Frontal cortex (tissue), 4 donors: ENCODE results near the gene CNIH3. TPM values are rescaled to one million over a fixed set of nuclear protein-coding genes. Genes with fewer than 3 reads are reported as not detected.

Experiments used
- DNase-seq, 2 donors: peaks; one replicate each; pipeline ENCODE4 v3.0.0; 2012; ENCODE audit warnings: low spot score in 2 of 2
- FAIRE-seq: peaks from 2 replicates; lab custom pipeline; 2012; peaks lifted over from hg19 to GRCh38; lab: Jason Lieb, UNC
- total RNA-seq: library from RNA; depleted of rRNA; stranded (reverse); fragments of >200 nt; gene quantifications from one replicate; pipeline ENCODE4 v1.2.3, GENCODE V29; 2014
- donor health status: control.
- donor health status: control.
- donor health status: control.

CNIH3 gene
- total RNA-seq, 1 donor from 2014 or later = 44.0 TPM

DNA sequence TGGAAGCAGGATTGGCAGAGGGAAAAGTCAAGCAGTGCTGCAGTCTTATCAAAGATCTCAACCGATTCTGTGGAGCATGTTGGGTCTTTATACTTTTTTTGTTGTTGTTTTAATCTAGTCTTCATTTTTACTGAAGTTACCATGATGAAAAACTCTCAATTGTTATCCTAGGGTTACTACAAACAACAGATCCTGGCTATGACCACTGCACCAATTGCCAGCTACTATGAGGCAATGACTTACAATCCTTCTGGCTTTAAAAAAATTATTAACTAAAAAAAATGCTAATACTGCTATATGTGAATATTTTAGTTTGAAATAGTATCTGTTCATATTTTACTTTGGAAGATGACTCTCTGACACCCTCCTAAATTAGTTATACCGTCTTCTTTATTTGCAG lies 145.9 kb downstream of the CNIH3 start:
- no peak for DNase-seq
- no peak for FAIRE-seq

DNA sequence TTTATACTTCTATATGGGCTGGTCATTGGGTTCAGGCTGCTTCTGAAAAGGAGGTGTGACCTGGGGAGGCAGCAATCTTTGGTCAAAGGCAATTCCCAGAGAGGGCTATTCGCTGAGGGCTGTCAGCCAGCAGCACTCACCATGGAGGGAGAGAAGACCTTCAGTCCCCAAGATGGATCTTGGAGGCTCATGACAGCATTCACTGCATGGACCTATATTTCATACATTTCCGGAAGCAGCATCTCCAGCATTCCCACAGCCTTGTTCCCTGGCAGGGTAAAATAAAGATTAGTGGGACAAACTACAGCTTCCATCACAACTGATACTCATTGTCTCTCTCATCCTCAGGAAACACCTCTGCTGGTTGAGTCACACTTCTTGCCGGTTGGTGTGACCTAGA lies 146.6 kb downstream of the CNIH3 start:
- no peak for DNase-seq
- FAIRE-seq = no peak

DNA sequence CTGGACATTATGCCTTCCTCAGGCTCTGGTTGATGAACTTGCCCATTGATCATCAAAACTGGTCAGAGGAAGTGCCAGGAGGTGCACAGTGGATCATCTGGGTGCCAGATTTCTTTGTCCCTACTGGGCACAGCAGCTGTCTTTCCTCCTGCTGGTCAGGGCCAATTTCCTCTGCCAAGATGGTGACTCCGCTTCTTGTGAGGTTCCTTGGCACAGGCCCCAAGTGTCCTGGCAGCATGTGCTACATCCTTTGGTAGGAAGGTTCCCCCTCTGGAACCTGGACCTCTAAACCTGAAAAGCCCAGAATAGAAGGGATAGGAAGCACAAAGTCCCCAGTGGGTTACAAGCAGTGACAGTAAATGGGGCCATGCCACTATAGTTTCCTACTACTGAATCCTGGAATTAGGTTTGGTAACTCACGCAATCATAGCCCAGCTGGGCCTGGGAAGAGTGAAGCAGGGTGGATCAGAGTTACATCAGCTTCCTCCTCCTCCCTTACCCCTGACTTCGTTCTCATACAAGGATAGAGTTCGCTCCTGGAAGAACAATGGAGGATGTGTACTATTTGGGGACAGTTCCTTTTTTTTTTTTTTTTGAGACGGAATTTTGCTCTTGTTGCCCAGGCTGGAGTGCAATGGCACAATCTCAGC lies 147.1 kb downstream of the CNIH3 start:
- FAIRE-seq = no peak
- no peak for DNase-seq

DNA sequence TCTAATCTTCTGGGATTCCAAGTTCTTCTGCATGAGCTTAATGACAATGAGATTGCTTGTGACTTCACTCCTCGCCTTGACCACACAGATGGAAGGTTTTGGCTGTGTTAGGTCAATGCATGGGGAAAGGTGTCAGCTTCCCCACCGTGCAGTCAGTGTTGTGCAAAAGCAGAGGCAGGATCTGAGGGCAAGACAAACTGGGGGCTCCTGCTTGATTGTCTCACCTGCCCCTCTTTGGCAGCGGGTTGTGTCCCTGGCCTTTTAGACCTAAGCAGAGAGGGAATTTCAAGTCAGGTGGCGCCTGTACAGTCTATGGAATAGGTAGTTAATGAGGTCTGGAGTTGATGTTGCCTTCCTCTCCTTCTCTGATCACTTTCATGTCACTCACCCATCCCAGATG lies 150.1 kb downstream of the CNIH3 start:
- DNase-seq (no peak), FAIRE-seq (no peak)

DNA sequence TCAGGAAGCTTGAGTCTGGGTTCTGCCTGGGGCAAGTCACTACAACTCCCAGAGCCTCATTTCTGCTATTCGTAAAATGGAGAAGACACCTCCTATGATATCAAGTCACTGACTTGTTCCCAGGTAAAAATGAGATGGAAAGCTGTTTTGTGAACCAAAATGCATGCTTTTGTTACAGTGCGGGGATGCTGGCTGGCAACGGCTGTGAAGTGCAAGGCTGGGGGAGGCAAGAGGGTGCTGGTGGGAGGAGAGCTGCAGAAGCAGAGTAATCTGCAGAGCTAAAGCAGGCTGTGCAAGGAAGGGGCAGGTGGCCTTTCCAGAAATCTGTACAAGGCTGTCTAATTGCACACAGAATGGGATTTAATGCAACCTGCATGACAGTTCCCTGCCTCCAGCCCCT lies 150.9 kb downstream of the CNIH3 start:
- no peak for DNase-seq
- FAIRE-seq = no peak

DNA sequence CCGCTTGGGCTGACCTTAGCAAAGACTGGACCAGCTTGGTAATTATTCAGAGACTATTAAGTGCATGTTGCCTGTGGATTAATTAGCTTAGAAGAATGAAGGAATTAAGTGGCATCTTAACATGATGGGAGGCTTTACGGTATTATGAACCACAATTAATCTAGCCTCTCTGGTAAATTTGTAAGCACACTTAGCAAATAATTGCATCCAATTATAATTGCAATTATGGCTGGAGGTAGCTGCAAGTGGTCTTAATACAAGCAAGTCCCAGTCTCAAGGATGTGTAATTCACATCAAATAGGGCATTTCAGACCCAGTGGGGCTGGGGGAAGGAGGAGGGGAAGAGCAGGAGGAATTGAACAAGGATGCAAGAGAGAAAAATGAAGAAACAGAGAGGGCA lies 151.6 kb downstream of the CNIH3 start:
- DNase-seq (no peak), FAIRE-seq (no peak)

DNA sequence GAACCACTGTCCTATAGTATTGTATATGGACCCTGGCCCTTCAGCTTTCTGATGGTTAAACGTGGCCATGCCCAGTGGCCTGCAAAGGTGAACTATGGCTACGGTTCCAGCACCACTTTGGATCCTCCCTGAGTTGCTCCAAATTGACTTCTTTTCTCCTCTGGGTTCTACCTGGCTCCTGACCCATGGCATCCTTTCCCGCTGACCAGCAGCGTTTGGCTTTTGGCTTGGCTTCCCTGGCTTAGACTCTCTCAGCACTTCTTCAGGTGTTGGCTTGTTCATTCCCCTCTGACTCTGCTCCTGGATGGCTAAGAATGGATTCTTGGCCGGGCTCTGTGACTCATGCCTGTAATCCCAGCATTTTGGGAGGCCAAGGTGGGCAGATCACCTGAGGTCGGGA lies 152.9 kb downstream of the CNIH3 start:
- DNase-seq = no peak
- no peak for FAIRE-seq

DNA sequence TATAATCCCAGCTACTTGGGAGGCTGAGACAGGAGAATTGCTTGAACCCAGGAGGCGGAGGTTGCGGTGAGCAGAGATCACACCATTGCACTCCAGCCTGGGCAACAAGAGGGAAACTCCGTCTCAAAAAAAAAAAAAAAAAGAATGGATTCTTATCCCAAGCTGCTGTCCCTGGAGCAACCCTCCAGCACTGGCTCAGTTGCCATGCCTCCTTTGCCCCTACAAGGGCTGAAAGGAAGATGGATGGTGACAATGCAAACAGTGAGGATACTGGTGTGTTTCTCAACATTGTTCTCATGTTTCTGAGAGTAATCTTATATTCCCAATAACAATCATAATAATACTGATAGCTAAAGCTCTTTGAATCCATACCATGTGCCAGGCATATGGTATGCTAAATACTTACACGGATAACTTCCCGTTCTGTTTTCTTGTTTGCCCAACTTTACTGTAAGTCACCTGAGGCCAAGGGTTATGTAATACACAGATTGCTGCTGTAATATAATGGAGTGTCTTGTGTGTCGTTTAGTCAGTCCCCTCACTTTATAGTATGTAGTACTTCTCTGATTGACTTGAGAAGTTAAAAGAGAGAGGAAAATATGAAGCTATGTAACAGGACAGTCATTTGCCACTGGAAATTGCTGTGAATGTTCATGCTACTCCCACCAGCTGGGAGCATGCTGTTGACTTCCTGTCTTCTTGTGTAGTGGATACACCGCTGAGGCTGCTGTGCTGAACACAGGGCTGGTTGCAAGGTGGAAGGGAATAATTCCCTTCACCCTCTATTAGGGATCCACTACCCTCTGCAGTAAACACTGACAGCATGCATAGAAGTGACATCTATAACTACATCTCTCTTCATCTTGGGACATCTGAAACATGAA lies 153.6 kb downstream of the CNIH3 start:
- DNase-seq = no peak

DNA sequence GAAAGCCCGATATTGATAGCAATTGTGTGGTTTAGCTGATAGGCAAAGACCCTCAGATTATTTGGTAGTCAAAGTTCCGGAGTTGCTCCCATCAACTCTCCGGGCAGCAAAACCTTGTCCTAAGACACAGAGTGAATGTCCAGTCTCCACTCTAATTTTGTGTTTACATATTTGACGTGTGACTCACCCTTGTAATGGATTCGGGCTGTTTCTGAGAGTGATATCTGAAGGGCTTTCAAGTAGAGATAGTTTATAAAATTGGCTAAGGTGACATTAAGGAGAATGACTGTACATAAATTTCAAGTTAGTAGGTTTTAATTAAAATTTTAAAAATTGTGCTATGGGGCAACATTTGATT lies 154.2 kb downstream of the CNIH3 start:
- DNase-seq = no peak
- FAIRE-seq = no peak

More for the DNA sequence above, 153.6 kb downstream of the CNIH3 start:
- FAIRE-seq = no peak

DNA sequence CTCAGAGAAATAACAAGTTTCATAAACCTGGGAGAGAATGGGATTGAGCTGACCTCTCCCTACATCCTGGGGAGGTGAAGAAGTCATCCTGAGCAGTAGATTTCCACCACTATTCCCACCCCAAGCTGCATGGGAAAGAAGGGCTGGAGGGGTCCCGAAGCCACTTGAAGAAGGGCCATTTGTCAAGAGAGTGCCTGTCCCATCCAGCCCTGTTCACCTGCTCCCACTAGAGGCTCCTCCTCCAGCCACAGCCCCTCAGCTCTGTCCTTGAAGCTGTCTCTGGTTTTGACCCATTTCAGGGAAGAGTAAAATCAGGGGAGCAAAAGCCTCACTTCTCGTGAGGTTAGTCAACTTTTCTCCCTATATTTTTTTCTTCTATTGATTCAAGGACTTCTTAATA lies 157.5 kb downstream of the CNIH3 start:
- FAIRE-seq (no peak), DNase-seq (no peak)

DNA sequence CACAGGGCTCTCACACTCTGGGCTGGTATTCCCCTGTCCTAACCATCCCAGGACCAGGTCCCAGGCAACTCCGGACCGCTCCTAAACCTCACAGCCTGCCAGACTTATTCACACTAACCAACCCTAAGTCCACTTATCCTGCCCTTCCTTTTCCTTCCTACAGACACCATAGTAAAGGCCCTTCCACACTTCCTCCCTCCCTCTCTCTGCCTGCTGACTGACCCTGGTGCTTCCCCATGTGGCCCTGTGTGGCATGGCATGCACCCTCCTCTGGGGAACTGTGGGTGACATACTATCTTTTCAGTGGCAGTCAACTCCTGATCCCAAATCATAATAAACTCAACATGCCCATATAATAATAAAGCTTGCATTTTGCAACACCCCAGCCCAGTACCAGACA lies 158.3 kb downstream of the CNIH3 start:
- FAIRE-seq = no peak
- DNase-seq = no peak

DNA sequence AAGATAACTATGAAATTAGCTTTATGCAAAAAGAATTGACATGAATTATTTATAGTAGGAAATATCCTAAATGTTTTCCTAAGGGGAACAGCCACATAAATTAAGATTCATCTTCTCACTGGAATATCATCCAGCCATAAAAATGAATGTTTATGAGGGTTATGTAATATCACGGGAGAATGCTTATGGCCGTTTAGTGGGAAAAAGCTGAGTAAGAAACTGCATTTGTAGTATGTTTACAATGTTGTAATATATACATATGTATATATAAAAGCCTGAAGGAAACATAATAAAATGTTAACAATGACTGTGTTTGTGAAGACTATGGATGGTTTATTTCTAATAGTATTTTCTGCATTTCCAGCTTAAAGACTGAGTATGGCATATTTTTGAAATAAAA lies 161.1 kb downstream of the CNIH3 start:
- DNase-seq = no peak
- FAIRE-seq = no peak

DNA sequence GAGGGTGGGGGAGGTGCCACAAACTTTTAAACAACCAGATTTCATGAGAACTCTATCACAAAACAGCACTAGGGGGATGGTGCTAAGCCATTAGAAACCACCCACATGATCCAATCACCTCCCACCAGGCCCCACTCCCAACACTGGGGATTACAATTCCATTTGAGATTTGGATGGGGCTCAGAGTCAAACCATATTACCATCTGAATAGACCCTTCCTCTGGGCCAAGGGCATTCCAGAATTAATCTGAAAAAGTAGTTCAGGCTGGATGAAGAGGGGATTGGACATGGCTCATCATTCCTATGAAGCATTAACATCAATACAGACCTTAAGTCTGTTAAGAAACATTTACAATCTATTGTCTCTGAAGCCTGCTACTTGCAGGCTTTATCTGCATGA lies 163.4 kb downstream of the CNIH3 start:
- FAIRE-seq (no peak), DNase-seq (no peak)

DNA sequence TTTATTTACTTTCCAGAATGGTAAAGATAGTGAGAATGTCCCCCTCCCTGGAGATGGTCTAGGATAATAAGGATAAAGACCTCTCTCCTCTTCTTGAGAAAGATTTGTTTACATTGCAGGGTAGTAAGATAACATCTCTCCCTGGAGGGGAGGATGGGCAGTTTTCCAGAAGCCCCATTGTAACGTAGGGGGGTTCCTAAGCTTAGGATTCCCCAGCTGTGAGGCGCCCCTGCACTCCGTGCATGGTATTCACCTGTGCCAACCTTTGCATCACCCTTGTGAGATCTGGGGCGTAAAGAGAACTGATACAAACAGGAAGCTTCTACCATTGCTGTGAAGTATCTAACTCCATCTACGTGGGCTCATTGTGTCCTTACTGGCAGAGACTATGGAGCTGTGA lies 164.6 kb downstream of the CNIH3 start:
- FAIRE-seq = no peak

DNA sequence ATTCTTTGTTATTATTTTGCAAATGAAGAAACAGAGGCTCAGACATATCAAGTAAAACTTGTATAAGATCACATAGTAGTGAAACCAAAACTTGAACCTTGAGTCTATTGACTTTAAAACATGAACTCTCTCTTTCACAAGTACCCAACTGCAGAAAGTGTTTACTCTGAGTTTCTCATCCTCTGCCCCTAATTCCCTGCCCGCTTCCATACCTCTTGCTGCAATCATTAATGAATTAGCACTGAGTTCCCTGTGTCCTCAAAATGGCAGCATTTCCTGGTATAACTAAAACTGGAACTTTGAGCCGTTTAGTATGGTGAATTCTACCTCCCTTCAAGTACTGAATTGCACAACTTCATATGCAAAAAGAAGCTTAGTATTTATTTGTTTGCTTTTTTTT lies 165.7 kb downstream of the CNIH3 start:
- FAIRE-seq (no peak), DNase-seq (no peak)

More for the DNA sequence above, 164.6 kb downstream of the CNIH3 start:
- DNase-seq = no peak

DNA sequence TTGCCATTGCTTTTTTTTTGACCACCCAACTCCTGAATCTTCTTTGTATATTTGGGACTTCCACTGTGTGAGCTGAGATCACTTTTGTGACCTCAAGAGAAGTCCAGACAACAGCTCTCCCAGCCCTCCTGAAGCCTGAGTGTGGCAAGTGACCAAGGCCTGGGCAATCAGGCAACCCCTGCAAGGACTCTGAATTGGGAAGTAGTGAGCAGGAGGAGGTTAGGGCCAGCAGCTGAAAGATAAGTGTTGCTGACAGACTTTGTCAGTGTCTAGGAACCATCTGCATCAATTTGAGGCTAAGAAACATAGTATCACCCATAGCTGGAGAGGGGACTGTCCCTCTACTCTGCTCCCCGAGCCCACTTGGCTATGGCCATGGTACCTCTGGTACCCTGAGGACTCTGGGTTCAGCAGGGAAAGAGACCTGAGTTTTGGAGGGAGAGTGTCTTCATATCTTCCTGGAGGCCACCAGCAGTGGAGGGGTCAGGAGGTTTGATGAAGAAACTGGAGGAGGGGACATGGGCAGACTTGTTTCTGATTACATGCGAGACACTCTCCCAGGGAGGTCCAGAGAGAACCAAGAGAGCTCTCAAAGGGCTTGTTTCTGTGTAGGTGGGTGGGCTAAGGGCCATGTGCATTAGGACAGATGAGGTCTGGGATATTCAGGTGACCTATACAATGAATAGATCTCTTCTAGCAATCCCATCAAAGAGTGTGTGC lies 166.3 kb downstream of the CNIH3 start:
- DNase-seq (no peak), FAIRE-seq (no peak)

DNA sequence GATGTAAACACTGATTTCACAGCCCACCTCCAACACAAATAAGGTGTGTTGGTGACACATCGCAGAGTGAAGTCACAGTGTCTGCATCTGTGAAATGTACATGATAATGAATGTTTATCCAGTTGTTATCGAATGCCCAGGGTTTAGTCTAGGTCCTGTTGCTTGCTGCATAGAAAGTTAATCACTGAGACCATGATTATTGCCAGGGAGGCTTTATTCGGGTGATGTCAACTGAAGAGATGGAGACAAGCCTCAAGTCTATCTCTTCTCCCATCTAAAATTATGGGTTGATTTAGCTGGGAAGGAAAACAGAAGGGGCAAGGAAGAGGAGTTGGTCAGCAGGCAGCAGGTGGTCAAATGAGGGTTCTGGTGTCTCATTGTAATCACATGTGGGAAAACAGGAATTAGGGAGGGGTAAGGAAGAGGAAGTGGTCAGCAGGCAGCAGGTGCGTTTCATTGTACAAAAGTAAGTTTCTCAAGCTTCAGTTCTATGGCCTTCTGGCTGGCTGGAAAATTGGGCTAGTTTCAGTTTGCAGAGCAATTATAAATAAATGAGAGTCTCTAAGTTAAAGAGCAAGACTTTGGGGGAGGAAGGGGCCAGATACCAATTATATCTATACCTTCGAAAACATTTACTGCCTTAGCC lies 167.0 kb downstream of the CNIH3 start:
- DNase-seq (no peak), FAIRE-seq (no peak)

DNA sequence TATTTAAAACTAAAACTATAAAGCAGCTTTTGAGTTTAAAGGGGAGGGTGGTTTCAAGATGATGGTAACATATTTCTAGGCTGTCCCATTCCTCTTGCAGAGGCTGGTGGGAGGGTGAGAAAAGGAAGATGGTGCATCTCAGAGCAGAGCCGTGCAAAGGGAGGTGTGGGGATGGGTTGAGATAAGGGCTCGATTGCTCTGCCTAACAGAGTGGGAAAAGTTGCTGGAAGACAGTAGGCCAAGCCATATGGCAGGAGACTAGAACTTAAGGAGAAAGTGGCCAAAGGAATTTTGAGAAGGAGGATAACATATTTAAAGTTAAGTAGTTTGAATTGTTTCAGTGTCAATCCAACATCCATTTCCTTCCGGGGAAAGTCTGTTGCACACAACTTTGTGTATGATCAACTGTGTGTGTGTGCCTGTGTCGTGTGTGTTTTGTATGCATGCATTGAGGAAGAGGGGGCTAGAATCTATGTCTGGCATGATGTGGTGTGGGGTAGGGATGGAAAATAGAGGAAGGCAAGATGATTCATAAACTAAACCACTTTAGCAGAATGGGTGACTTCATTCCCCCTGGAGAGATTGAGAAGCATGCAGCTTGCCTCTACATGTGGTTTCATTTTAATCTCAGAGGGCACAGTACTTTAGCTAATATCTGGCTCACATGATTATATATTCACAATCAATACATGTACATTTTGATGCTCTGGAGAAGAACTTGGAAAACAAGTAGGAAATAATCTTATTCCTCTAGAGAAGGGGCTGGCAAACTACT lies 168.3 kb downstream of the CNIH3 start:
- FAIRE-seq (no peak), DNase-seq (no peak)

DNA sequence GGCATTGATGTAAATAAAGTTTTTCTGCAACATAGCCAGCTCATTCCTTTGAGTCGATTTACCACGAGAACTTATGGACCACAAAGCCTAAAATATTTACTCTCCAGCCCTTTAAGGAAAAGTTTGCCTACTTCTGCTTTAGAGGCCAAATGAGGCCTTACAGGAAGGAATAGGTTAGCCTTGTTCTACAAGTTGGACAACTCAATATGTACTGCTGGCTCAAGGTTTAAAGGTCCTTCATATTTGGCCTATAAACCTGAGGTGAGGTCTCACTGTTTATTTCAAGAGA lies 168.9 kb downstream of the CNIH3 start:
- DNase-seq (no peak), FAIRE-seq (no peak)

DNA sequence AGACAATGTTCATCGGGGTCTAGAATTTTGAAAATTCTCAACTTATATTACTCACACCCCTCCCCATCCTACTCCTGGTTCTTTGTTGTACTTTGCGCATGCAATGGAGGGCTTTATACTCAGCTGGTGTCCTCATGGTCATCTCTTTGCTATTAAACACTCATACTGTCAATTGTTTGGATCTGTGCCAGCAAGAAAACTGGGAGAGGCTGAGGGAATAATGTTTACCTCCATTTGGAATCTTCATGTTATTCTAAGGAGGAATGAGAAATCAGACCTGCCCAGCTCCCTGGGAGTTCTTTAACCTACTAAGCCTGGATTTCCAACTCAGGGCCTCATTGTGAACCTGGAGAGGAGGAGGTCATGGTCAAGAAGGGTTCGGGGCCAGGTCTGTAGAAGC lies 169.5 kb downstream of the CNIH3 start:
- DNase-seq (no peak), FAIRE-seq (no peak)
